GM21528 (cell line): ENCODE data around the gene PTGES2.

Experiments used
- ATAC-seq: cut with Tn5 transposase; IDR thresholded peaks from one replicate; pipeline ENCODE4 v1.9.1; 2021; ENCODE audit warnings: mild to moderate bottlenecking, moderate library complexity; ENCODE audit not compliant: unreplicated experiment, low FRiP score

Gene PTGES2

GRCh38 chr9:128153947-128154695 lies 26.6 kb upstream of the PTGES2 start:
- ATAC-seq = no peak

DNA sequence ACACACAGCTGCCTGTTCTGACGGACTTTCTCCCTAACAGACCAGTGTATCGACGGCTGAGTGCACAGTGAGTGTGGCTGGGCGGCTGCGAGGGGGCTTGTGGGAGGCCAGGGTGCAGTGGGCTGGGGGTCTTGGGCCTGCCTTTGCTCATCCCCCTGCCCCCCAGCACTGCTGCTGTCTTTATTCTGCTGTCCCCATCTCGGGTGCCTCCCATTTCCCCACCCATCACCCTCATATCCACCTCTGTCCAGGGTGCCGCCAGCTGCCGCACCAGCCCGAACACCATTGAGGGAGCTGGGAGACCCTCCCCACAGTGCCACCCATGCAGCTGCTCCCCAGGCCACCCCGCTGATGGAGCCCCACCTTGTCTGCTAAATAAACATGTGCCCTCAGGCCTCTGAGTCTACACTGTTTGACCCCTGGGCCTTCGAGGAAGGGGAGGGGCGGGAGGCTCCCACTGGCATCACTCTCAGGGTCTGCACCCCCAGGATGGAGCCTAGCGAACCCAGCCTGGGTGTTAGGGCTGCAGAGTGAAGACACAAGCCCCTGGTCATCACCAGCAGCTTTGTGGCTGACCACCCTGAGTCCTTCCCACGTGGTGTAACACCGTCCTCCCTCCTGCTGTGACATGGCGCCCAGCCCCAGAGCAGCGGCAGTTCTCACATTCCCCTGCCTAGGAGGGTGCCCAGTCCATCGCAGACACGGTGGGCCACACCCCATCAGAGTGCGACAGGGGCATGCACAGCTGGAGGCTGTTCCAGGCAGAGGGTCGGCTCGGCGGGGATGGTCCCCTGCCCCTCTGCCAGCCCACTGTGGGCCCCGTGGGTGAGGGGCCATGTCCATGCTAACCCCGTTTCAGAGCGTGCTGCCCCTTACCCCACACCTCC lies 25.8 kb upstream of the PTGES2 start:
- no peak for ATAC-seq

DNA sequence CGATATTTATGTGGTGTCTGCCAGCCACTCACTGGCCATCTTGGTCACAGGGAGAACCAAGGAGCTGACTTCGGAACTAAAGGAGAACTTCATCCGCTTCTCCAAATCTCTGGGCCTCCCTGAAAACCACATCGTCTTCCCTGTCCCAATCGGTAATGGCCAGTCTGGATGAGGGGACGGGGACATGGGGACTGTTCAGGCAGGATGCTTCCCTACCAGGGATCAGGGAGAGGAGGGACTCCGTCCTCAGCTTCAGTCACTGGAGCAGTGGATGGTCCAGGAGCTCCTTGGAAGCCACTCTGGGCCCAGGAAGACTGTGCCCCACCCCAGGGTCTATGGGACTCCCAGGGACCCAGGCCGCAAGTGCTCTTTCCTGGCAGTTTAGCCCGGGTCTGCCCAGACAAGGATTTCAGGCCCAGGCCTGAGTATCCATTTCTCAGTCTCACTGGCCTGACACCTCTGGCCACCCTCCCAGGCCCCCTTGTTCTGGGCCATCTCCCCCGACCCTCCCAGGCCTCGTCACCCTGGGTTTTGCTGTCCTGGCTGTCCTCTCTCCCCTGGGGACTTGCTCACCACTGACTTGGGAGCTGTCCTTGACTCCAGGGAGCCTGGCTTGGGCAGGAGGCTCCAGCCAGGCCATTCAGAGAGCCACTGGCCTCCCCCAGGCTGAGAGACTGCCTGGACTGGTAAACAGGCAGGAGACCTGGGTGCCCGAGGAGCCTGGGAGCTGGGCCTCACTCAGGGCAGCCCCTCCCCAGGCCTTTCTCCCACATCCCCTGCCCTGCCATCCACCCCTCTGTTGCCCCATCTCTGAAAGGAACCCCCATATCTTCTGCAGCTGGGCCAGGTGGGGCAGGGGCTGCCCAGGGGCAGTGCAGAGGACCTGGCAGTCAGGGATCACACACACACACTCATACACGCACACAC lies 24.9 kb upstream of the PTGES2 start:
- ATAC-seq = no peak

DNA sequence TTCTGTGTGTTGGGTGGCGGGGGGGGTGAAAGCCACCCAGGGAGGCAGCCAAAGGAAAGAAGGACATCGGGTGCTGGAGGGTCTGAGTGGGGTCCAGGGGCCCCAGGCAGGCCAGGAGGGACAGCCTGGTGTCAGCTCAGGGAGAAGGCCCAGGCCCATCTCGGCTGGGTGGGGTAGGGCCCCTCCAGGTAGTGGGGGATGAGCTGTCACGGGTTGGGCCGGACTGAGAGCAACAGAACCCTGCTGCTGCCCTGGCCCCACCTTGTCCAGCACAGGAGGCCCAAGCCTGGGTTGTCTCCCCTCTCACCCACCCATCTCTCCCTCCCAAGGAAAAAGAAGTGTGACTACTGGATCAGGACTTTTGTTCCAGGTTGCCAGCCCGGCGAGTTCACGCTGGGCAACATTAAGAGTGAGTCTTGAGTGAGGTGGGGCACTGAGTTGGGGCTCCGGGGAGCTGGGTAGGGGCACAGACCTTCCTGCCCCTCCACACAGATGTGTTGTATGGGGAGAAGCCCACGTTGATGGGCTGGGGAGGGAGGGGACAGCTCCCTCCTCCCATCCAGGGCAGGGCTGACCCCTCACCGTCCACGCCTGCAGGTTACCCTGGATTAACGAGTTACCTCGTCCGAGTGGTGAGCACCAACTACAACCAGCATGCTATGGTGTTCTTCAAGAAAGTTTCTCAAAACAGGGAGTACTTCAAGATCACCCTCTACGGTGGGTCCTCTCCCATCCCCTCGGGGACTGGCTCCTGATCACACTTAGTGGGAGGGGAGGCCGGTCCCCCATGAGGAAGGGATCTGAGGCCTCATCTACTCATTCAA lies 24.0 kb upstream of the PTGES2 start:
- no peak for ATAC-seq

DNA sequence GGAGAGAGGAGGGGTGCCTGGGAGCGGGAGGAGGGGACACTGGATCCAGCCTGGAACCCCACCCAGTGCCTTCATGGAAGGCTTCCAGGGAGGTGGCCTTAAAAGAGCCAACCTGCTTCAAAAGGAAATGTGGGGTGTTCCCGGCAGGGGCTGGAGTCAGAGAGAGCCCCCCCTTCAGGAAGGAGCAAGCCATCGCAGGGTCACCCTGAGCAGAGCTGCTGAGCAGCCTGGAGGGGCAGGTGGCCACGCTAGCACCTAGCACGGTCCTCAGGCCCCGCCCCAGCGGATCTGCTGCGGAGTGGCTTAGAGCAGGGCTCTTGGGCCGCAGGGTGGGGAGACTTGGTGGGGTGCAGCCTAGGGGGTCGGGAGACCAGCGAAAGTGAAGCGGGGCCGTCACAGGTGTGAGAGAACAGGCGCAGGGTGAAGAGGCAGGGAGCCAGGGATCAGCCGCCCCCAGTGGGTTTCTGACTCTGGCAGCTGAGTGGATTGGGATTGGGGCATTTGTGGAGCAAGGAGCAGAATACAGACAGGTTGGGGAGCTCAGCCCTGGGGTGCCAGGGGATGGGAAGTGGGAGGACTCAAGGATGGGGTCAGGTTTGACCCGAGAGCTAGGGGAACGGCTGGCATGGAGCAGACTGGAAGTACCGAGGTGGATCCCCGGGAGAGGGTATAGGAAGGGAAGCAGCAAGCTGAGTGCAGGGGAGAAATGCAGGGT lies 23.2 kb upstream of the PTGES2 start:
- no peak for ATAC-seq

GRCh38 chr9:128149951-128150593 lies 22.5 kb upstream of the PTGES2 start:
- no peak for ATAC-seq

DNA sequence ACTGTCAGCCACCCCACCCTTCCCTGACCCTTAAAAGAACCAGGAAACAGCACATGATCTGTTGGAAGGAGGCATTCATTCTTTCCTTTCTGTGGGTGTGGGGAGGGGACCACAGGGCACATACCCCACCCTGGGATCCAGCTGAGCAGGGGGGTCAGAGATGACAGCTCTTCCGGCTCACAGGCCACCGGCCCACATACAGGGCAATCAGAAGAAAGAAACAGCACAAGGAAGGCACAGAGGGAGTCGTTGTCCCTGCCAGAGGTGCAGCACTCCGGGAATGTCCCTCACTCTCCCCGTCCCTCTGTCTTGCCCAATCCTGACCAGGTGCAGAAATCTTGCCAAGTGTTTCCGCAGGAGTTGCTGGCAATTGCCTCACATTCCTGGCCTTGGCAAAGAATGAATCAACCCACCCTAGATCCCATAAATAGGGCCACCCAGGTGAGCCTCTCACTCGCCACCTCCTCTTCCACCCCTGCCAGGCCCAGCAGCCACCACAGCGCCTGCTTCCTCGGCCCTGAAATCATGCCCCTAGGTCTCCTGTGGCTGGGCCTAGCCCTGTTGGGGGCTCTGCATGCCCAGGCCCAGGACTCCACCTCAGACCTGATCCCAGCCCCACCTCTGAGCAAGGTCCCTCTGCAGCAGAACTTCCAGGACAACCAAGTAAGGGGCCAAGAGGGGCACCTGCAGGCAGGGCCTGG lies 21.6 kb upstream of the PTGES2 start, which contains the start of gene LCN2:
LCN2 (plus strand) TSS at position 453 of the 701 bp plus-strand sequence; CDS start at position 526, 73 bp downstream.
- ATAC-seq = no peak

DNA sequence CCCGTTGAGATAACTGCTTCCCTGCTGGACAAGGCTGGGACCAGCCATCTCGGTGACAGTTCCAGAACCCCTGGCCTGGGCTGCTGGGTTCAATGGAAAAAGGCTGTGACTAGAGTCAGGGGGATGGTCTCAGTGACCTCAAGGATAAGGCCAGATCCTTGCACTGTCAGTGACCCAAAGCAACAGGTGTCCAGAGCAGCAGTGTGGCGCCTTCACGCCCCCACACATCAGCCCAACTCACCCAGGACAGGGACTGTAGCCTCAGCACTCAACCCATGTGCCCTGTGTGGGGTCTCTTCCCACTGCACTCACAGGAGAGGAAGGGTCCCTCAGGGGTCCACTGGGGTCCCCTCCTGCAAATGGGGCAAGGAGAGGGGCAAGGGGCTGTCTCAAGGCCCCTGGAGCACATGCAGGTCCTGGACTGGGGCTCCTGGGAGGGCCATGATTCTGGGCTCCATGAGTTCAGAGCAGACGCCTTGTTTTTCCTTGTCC lies 21.0 kb upstream of the PTGES2 start:
- no peak for ATAC-seq

DNA sequence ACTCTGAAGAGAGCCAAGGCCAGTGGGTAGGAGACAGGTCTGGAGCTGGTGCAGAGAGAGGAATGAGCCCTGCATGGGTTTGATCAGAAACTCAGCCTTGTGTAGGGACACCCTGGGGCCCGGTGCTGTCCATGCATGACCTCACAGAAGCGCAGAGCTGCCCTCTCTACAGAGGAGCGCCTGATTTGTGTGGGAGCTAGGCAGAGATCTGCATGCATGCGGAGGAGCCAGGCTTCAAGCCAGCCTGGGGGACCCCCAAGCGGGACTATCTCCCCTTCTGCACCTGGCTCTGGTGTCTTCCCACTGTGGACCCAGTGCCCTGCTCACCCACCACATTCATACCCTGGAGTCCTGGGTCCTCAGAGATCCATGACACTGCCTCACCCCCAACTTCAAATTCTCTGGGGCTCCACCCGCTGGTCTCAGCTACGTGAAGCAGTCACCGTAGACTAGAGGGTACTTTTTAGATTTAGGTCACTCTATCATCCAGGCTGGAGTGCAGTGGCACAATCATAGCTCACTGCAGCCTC lies 19.1 kb upstream of the PTGES2 start:
- no peak for ATAC-seq

GRCh38 chr9:128145951-128146351 lies 18.4 kb upstream of the PTGES2 start:
- no peak for ATAC-seq

- no peak for ATAC-seq
Observed at GRCh38 chr9:128145536-128145935, 18.0 kb upstream of the PTGES2 start.

GRCh38 chr9:128144239-128145181 lies 17.0 kb upstream of the PTGES2 start:
- ATAC-seq = no peak

- no peak for ATAC-seq
Observed at GRCh38 chr9:128143525-128144238, 16.2 kb upstream of the PTGES2 start.

- no peak for ATAC-seq
Observed at GRCh38 chr9:128142596-128142995, 15.1 kb upstream of the PTGES2 start.

GRCh38 chr9:128142061-128142460 lies 14.5 kb upstream of the PTGES2 start:
- ATAC-seq = no peak

DNA sequence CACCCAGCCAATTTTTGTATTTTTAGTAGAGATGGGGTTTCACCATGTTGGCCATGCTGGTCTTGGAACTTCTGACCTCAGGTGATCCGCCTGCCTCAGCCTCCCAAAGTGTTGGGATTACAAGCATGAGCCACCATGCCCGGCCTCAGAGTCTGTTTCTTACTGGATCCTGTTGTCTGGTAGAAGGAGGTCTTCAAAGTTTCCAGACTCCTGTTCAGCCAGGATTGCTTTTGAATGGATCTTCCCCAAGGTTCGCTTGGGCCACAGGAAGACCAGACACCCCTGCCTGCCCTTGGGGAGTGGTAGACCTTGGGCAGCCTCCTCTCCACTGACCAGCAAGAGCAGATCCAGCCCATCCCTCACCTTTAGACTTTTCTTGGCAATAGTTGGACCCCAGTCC lies 14.1 kb upstream of the PTGES2 start:
- no peak for ATAC-seq
